Epithelial cell of proximal tubule (primary cell): Measurements from ENCODE around the gene ILKAP. TPM values are rescaled to one million over a fixed set of nuclear protein-coding genes. Genes with fewer than 3 reads are reported as not detected.

ENCODE experiments used
- DNase-seq: peaks from one replicate; pipeline ENCODE4 v3.0.0-alpha.2; 2011; ENCODE audit warnings: low read depth
- H3K4me3 ChIP-seq: 2 replicates; pipeline ENCODE4 v1.5.1; 2011; ENCODE audit warnings: low read depth, mild to moderate bottlenecking, low read length
- total RNA-seq: library from RNA; depleted of rRNA; stranded (reverse); fragments of >200 nt; gene quantifications from 2 replicates; pipeline ENCODE4 v1.2.3, GENCODE V29; 2015
- TF ChIP-seq, protein P1 (sequence below): conservative IDR thresholded peaks from 2 replicates; pipeline ENCODE4 v1.5.1; 2012; ENCODE audit warnings: low read depth, mild to moderate bottlenecking, low read length

ILKAP gene
- total RNA-seq, 1 donor from 2014 or later, result 18.2 TPM

DNA sequence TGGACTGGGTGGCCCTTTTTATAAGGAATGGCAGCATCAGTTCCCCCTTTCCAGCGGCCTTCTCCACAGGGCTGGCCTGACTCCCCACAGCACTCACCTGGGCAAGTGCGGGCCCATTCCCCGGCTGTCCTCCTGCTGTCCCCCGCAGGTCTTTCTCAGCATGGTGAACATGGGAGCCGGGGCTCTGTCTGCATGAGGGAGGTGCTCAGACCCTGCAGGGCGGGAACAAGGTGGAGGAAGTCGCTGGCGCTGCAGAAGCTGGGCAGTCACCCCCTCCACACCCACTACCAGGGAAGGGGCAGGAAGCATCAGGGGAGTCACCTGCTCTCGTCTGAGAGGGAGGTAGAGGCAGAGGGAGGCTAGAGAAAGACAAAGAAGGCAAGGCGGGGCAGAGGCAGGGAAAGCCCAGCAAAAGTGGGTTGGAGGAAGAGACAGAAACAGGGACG is 24.1 kb upstream of the ILKAP start:
- no peak for DNase-seq
- TF ChIP-seq, protein P1, sequence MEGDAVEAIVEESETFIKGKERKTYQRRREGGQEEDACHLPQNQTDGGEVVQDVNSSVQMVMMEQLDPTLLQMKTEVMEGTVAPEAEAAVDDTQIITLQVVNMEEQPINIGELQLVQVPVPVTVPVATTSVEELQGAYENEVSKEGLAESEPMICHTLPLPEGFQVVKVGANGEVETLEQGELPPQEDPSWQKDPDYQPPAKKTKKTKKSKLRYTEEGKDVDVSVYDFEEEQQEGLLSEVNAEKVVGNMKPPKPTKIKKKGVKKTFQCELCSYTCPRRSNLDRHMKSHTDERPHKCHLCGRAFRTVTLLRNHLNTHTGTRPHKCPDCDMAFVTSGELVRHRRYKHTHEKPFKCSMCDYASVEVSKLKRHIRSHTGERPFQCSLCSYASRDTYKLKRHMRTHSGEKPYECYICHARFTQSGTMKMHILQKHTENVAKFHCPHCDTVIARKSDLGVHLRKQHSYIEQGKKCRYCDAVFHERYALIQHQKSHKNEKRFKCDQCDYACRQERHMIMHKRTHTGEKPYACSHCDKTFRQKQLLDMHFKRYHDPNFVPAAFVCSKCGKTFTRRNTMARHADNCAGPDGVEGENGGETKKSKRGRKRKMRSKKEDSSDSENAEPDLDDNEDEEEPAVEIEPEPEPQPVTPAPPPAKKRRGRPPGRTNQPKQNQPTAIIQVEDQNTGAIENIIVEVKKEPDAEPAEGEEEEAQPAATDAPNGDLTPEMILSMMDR, result no peak
- H3K4me3 ChIP-seq, result no peak overlapping the region

- no peak overlapping the region for H3K4me3 ChIP-seq
- no peak for DNase-seq
- TF ChIP-seq, protein P1, result no peak
Observed at GRCh38 chr2:238226698-238227586, 23.4 kb upstream of the ILKAP start.

DNA sequence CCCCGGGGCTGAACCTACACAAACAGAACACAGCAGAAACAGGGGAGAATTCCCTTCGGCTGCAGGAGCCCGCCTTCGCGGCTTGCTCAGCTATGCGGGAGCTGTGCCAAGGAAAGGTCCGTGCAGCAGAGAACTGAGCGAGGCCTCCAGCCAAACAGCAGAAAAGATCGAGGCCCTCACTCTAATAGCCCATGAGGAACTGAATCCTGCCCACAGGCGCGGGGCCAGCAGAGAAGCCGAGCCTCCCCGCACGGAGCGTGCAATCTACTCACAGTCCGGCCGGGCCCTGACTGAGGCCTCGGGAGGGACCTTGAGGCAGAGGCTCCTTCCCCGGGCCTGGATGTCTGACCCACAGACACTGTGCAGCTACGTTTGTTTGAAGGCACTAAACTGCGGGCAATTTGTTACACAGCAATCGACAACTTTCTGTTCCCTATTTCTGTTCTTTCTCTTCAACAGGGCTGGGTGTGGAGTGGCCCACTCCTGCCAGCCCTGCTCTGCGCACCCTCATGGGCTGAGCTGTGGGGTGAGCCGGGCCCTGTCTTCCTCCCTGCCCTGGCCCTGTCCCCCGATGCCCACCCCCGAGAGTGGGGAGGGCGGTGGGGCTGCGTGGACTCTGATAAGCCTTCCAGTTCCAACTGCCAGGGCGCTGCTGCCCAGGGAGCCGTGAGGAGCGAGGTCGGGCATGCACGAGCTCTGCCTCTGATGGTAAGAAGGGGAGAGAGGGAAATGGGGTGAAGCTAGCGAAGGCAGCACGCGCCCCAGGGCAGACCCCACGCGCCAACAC is 22.6 kb upstream of the ILKAP start:
- DNase-seq, result no peak
- no peak overlapping the region for H3K4me3 ChIP-seq
- TF ChIP-seq, protein P1, result no peak

GRCh38 chr2:238225121-238225520 is 21.6 kb upstream of the ILKAP start:
- TF ChIP-seq, protein P1, result no peak
- no peak overlapping the region for H3K4me3 ChIP-seq
- DNase-seq, result no peak

- TF ChIP-seq, protein P1, result no peak
- no peak overlapping the region for H3K4me3 ChIP-seq
- no peak for DNase-seq
Observed at GRCh38 chr2:238224356-238225035, 21.0 kb upstream of the ILKAP start.

DNA sequence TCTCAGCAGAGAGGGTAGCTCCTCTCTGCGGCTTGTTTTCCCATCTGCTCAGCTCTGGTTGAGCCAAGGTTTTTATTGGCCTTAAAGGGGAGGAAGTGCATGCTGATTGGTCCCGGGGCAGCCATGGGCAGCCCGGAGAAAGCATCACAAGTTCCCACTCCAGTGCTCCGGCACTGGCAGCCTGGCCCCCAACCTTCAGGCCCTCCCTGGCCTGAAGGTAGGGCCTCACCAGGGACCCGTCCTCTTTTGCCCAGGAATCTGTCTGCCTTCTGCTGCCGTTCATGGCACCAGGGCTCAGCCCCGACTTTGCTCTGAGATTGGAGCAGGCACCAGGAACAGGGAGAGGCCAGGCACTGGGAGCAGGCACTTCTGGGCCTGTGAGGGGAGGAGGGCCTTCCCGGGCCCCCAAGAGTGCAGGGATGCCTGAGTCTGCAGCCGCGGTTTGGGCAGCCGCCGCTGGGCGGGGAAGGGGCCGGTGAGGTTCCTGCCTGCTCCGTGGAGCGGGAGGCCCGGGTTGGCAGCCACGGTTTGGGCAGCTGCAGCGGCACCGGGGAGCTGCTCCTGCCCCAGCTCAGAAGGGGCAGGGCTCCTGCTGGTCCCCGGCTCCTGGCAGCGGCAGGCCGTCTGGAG is 17.5 kb upstream of the ILKAP start:
- H3K4me3 ChIP-seq, result no peak overlapping the region
- no peak for DNase-seq
- TF ChIP-seq, protein P1, result no peak
